ENCODE data around the gene EXOSC3.
"Not testable (repeated sequence)": the region's sequence is repeated elsewhere in the genome, so short reads cannot be mapped to it uniquely, and the experiment has no call there.

The EXOSC3 gene

GRCh38 chr9:37796232-37796631 is 11.4 kb upstream of the EXOSC3 start:
- FAIRE-seq (no peak), DNase-seq (ENCODE audit: insufficient read length, low spot score) (no peak)
- TF ChIP-seq POLR2A (IDR thresholded peaks at IDR 0.05; ENCODE audit: low read depth, low read length), result no peak

DNA sequence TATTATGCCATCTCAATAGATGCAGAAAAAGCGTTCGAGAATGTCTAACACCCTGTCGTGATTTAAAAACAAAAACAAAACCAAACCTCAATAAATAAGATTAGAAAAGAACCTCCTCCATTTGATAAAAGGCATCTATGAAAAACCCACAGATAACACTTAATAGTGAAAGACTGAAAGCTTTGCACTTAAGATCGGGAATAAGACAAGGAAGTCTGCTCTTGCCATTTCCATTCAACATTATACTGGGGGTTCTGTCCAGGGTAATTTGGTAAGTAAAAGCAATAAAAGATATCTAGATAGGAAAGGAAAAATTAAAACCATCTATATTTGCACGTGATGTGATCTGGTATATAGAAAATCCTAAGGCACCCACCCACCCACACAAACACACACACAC is 7.3 kb upstream of the EXOSC3 start:
- DNase-seq (ENCODE audit: insufficient read length, low spot score) (no peak), FAIRE-seq (no peak)
- TF ChIP-seq POLR2A (IDR thresholded peaks at IDR 0.05; ENCODE audit: low read depth, low read length), result no peak

GRCh38 chr9:37790096-37790495 is 5.2 kb upstream of the EXOSC3 start:
- FAIRE-seq (no peak), DNase-seq (ENCODE audit: insufficient read length, low spot score) (no peak)
- no peak for TF ChIP-seq POLR2A (IDR thresholded peaks at IDR 0.05; ENCODE audit: low read depth, low read length)

DNA sequence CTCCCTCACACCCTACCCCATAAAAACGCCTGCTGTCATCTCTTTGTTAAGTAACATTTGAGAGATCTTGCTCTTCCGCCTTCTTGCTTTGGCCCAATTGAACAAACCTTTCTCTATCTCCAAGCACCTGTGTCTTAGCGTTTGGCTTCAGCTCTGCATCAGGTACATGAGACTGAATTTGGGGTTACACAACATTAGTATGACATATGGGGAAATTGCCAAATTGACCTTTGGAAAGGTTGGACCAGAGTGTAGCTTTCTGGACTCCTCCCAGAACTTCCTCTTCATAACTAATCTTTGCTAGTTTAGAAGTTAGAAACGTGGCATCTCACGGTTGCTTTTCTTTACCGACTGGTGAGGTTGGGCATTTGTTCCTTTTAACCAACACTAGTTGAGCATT is 3.5 kb upstream of the EXOSC3 start:
- no peak for TF ChIP-seq POLR2A (IDR thresholded peaks at IDR 0.05; ENCODE audit: low read depth, low read length)
- FAIRE-seq, result no peak
- DNase-seq (ENCODE audit: insufficient read length, low spot score), result no peak

- no peak for TF ChIP-seq POLR2A (IDR thresholded peaks at IDR 0.05; ENCODE audit: low read depth, low read length)
- FAIRE-seq, result no peak
- DNase-seq (ENCODE audit: insufficient read length, low spot score), result no peak
Measured at GRCh38 chr9:37787059-37787458, 2.2 kb upstream of the EXOSC3 start.

DNA sequence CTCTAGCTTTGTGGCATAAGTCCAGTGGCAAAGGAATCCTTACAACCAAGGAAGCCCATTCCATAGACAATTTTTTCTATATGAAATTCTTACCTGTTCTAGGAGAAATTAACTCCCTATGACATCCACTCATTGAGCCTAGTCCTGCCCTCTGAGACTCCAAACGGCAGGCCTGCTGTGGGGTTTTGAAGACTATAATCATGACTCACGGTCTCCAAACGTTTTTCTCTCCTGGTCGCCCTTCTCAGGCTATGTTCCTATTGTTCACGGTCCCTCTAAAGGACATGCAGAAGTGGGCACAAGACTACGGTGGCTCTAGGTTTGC is 611 bp downstream of the EXOSC3 start:
- DNase-seq (ENCODE audit: insufficient read length, low spot score) (no peak), FAIRE-seq (no peak)
- no peak for TF ChIP-seq POLR2A (IDR thresholded peaks at IDR 0.05; ENCODE audit: low read depth, low read length)

DNA sequence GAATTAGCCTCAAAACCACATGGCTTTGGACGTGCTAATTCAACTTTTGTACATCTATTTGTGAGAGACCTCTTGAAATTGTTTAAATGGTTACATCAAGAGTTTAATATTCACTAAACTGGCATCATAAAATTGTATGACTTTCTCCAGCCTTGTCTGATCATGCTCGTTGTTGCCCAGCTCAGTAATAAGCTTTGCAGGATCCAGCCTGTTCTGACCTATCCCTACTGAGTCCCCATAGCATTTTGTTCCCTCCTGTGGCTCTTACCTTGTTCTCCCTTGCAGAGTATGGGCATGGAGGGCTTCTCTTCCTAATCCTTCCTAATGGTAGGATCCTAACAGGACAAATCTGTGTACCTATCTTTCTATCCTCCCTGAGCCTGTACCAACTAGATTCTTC is 6.3 kb downstream of the EXOSC3 start:
- TF ChIP-seq POLR2A (IDR thresholded peaks at IDR 0.05; ENCODE audit: low read depth, low read length), result no peak
- FAIRE-seq (no peak), DNase-seq (ENCODE audit: insufficient read length, low spot score) (no peak)

DNA sequence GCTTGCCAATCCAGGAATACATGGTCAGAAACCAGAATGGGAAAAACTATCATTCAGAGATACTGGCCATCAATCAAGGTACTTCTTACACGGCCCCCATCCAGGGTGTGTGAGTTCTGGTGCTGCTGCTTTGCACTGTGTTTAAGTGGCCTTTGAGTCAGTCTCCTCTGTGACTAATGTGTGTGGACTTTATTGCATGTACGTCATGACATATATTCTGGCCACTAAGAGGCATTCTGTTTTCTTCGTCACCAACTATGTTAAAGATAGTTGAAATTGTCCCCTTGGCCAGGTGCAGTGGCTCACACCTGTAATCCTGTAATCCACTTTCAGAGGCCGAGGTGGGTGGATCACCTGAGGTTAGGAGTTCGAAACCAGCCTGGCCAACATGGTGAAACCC is 8.5 kb downstream of the EXOSC3 start:
- no peak for FAIRE-seq
- DNase-seq (ENCODE audit: insufficient read length, low spot score), result no peak
- no peak for TF ChIP-seq POLR2A (IDR thresholded peaks at IDR 0.05; ENCODE audit: low read depth, low read length)

- no peak for FAIRE-seq
- no peak for TF ChIP-seq POLR2A (IDR thresholded peaks at IDR 0.05; ENCODE audit: low read depth, low read length)
- no peak for DNase-seq (ENCODE audit: insufficient read length, low spot score)
Measured at GRCh38 chr9:37775216-37775919, 9.5 kb downstream of the EXOSC3 start.

- DNase-seq (ENCODE audit: insufficient read length, low spot score) (no peak), FAIRE-seq (no peak)
- no peak for TF ChIP-seq POLR2A (IDR thresholded peaks at IDR 0.05; ENCODE audit: low read depth, low read length)
Measured at GRCh38 chr9:37769995-37770394, 14.9 kb downstream of the EXOSC3 start.

- DNase-seq (ENCODE audit: insufficient read length, low spot score), result no peak
- FAIRE-seq, result no peak
- no peak for TF ChIP-seq POLR2A (IDR thresholded peaks at IDR 0.05; ENCODE audit: low read depth, low read length)
Measured at GRCh38 chr9:37769306-37769705, 15.6 kb downstream of the EXOSC3 start.

DNA sequence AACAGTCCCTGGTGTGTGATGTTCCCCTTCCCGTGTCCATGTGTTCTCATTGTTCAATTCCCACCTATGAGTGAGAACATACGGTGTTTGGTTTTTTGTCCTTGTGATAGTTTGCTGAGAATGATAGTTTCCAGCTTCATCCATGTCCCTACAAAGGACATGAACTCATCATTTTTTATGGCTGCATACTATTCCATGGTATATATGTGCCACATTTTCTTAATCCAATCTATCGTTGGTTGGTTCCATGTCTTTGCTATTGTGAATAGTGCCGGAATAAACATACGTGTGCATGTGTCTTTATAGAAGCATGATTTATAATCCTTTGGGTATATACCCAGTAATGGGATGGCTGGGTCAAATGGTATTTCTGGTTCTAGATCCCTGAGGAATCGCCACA is 19.6 kb downstream of the EXOSC3 start:
- DNase-seq (ENCODE audit: insufficient read length, low spot score); FAIRE-seq: not testable (repeated sequence)

DNA sequence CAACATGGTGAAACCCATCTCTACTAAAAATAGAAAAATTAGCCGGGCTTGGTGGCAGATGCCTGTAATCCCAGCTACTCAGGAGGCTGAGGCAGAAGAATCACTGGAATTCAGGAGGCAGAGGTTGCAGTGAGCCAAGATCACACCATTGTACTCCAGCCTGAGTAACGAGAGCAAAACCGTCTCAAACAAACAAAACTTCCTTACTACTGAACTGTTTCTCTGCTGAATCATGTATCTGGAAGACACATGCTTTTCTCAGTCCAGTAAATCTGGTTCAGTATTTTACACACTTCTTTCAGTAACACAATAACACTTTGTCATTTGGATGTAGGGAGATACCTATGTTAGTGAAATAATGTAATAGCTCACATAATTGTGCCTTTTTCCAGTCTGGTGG is 23.4 kb downstream of the EXOSC3 start:
- FAIRE-seq, result peak; percentile 43
- TF ChIP-seq POLR2A (IDR thresholded peaks at IDR 0.05; ENCODE audit: low read depth, low read length), result no peak
- DNase-seq (ENCODE audit: insufficient read length, low spot score), result no peak

- DNase-seq (ENCODE audit: insufficient read length, low spot score), result no peak
- FAIRE-seq, result no peak
- TF ChIP-seq POLR2A (IDR thresholded peaks at IDR 0.05; ENCODE audit: low read depth, low read length), result no peak
Measured at GRCh38 chr9:37760416-37761161, 24.3 kb downstream of the EXOSC3 start.

DNA sequence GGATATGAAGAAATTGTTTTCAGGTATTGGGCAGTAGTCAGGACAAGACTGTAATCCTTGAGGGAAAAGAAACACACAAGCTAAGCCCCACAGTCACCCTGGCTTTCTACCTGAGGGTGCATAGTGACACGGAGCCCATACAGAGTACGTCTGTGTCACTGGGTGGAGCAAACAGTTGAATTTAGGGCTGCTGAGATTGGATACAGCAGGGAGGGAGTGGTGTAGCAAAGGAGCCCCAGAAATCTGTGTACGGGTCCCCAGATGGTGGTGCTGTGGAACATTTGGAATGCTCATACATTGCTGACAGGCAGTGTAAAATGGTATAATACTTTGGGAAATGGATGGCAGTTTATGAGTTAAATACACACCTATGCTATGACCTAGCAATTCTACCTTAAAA is 26.1 kb downstream of the EXOSC3 start:
- FAIRE-seq (no peak), DNase-seq (ENCODE audit: insufficient read length, low spot score) (no peak)
- TF ChIP-seq POLR2A (IDR thresholded peaks at IDR 0.05; ENCODE audit: low read depth, low read length), result no peak
